ENCODE data around the gene OCA2. TPM values are rescaled to one million over a fixed set of nuclear protein-coding genes. Genes with fewer than 3 reads are reported as not detected.

OCA2 gene
- total RNA-seq, 1 experiment from 2014 or later, result 0.31 TPM

GRCh38 chr15:27845535-27846369 is 253.4 kb downstream of the OCA2 start:
- Histone ChIP-seq H4K91ac (ENCODE audit: insufficient read length, low read depth, low read length) (no peak overlapping the region), H3K23me2 (ENCODE audit: insufficient read length, low read depth, low read length, poor library complexity, severe bottlenecking) (no peaks in the 10 kb centered on the region), H3K14ac (ENCODE audit: insufficient read depth, low read length) (no peak overlapping the region), H3K9me3 (ENCODE audit: control insufficient read depth, low read depth, low read length) (no peaks in the 10 kb centered on the region), H2AK5ac (ENCODE audit: insufficient read length, low read length) (no peak overlapping the region), H2BK5ac (ENCODE audit: insufficient read length, low read length) (no peak overlapping the region), H3K56ac (ENCODE audit: insufficient read length, low read depth, low read length) (no peak overlapping the region), H4K8ac (replicated peaks; ENCODE audit: insufficient read length, low read depth, low read length) (no peak overlapping the region), H3K79me1 (ENCODE audit: insufficient read depth, low read depth, low read length, poor library complexity, severe bottlenecking) (no peaks in the 10 kb centered on the region), H3K4me2 (ENCODE audit: insufficient read depth, insufficient read length, low read length) (no peak overlapping the region), H2BK120ac (ENCODE audit: low read depth, low read length, poor library complexity, severe bottlenecking) (no peak overlapping the region), H3K18ac (ENCODE audit: insufficient read length, low read depth, low read length) (no peak overlapping the region), H2BK20ac (ENCODE audit: low read depth, low read length, poor library complexity, severe bottlenecking) (no peak overlapping the region), H3K23ac (ENCODE audit: insufficient read length, low read depth, low read length) (no peak overlapping the region), H4K5ac (ENCODE audit: insufficient read length, low read depth, low read length) (no peak overlapping the region), H2BK15ac (ENCODE audit: low read depth, low read length) (no peak overlapping the region), H3K4me1 (ENCODE audit: insufficient read depth, low read length) (no peaks in the 10 kb centered on the region), H3K27ac (ENCODE audit: insufficient read length, low read depth, low read length) (no peak overlapping the region), H2AFZ (ENCODE audit: low read length) (no peak overlapping the region), H3K27me3 (ENCODE audit: insufficient read depth, low read length) (no peaks in the 10 kb centered on the region), H3K79me2 (ENCODE audit: insufficient read depth, low read length) (no peaks in the 10 kb centered on the region), H3K4ac (ENCODE audit: low read depth, low read length) (no peak overlapping the region), H2BK12ac (ENCODE audit: insufficient read length, low read depth, low read length) (no peak overlapping the region), H4K20me1 (ENCODE audit: control insufficient read depth, insufficient read depth, insufficient read length) (no peaks in the 10 kb centered on the region), H3T11ph (ENCODE audit: low read length) (no peak overlapping the region), H3K9ac (ENCODE audit: extremely low read depth, insufficient read length, low read length) (no peak overlapping the region)
- Mint-ChIP-seq H3K4me1 (no peaks in the 10 kb centered on the region), H3K4me3 (no peak overlapping the region), H3K9me3 (peaks cover 3 to 6% of the 10 kb centered on the region in 2 experiments; a peak in 3 of 5 replicates), H3K27me3 (ENCODE audit: low read depth) (peaks cover 6% of the 10 kb centered on the region), H3K36me3 (ENCODE audit: insufficient read depth in 1 of 3, low read depth in 3 of 3) (peaks cover 0 to 8% (median 2%) of the 10 kb centered on the region in 3 experiments; a peak in 4 of 7 replicates), H3K27ac (no peak overlapping the region)
- DNase-seq, result no peak
- no peak for TF ChIP-seq CTCF (conservative IDR thresholded peaks at IDR 0.05)
- WGBS (ENCODE audit: extremely low coverage, insufficient read length, low lambda C conversion rate), result no CpG with 5 or more reads among the region's 21 CpGs

All from H9 (cell line).